ACC112 (cell line): ENCODE data around the gene BCAS1.

Source experiments
- H2AFZ ChIP-seq: fragments of 200-600 bp; sonication (generic); one replicate; pipeline ENCODE4 v1.6.0; 2017; ENCODE audit warnings: antibody characterized with exemption, low read length; ENCODE audit not compliant: unreplicated experiment
- H3K27ac ChIP-seq: fragments of 200-600 bp; sonication (generic); 2 replicates; pipeline ENCODE4 v1.5.1; 2014; ENCODE audit warnings: low read depth, mild to moderate bottlenecking, antibody characterized with exemption, low read length, moderate library complexity
- H3K27me3 ChIP-seq: fragments of 200-600 bp; sonication (generic); 2 replicates; pipeline ENCODE4 v1.6.1; 2014; ENCODE audit warnings: mild to moderate bottlenecking, antibody characterized with exemption, low read length, moderate library complexity, mixed read lengths; ENCODE audit not compliant: insufficient read depth
- H3K36me3 ChIP-seq: fragments of 200-600 bp; sonication (generic); 2 replicates; pipeline ENCODE4 v1.6.1; 2016; ENCODE audit warnings: mild to moderate bottlenecking, antibody characterized with exemption, low read length, moderate library complexity, mixed read lengths; ENCODE audit not compliant: insufficient read depth
- H3K4me1 ChIP-seq: fragments of 200-600 bp; sonication (generic); one replicate; pipeline ENCODE4 v1.6.1; 2016; ENCODE audit warnings: low read length, mixed read lengths; ENCODE audit not compliant: insufficient read depth, unreplicated experiment, control insufficient read depth
- H3K4me3 ChIP-seq: fragments of 200-600 bp; sonication (generic); 2 replicates; pipeline ENCODE4 v1.5.1; 2014; ENCODE audit warnings: mild to moderate bottlenecking, low read depth, low read length
- H3K79me2 ChIP-seq: fragments of 200-600 bp; sonication (generic); one replicate; pipeline ENCODE4 v1.6.0; 2016; ENCODE audit warnings: low read length; ENCODE audit not compliant: control insufficient read depth, unreplicated experiment, insufficient read depth

The BCAS1 gene

DNA sequence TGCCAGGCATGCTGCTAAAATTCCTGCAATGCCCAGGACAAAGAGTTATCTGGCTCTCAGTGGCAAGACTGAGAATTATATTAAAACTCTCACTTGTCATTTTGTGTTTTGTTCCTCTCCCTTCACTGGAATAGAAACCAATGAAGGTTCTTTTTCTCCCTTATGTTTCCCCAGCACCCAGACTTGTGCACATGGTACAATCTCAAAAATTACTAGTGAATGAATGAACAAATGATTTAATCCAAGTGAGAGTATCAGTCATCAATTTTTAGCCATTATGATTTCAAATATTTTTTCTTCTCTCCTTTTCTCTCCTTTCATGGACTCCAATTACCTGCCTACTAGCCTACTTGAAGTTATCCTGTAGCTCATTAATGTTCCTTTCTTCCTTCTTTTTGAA lies 70.1 kb downstream of the BCAS1 start:
- no peaks in the 10 kb centered on the region for H3K4me1 ChIP-seq
- no peaks in the 10 kb centered on the region for H3K79me2 ChIP-seq

GRCh38 chr20:53999077-53999476 lies 71.3 kb downstream of the BCAS1 start:
- no peaks in the 10 kb centered on the region for H3K36me3 ChIP-seq
- H2AFZ ChIP-seq: no peak overlapping the region
- no peaks in the 10 kb centered on the region for H3K4me1 ChIP-seq
- no peak overlapping the region for H3K27ac ChIP-seq
- H3K4me3 ChIP-seq: no peak overlapping the region
- H3K79me2 ChIP-seq: no peaks in the 10 kb centered on the region
- H3K27me3 ChIP-seq: peaks cover 19% of the 10 kb centered on the region; the same call in 1 of the 2 replicates

More for the DNA sequence above, 70.1 kb downstream of the BCAS1 start:
- no peak overlapping the region for H3K4me3 ChIP-seq
- no peaks in the 10 kb centered on the region for H3K36me3 ChIP-seq
- peaks cover 16% of the 10 kb centered on the region; the same call in 1 of the 2 replicates for H3K27me3 ChIP-seq
- no peak overlapping the region for H2AFZ ChIP-seq
- no peak overlapping the region for H3K27ac ChIP-seq

DNA sequence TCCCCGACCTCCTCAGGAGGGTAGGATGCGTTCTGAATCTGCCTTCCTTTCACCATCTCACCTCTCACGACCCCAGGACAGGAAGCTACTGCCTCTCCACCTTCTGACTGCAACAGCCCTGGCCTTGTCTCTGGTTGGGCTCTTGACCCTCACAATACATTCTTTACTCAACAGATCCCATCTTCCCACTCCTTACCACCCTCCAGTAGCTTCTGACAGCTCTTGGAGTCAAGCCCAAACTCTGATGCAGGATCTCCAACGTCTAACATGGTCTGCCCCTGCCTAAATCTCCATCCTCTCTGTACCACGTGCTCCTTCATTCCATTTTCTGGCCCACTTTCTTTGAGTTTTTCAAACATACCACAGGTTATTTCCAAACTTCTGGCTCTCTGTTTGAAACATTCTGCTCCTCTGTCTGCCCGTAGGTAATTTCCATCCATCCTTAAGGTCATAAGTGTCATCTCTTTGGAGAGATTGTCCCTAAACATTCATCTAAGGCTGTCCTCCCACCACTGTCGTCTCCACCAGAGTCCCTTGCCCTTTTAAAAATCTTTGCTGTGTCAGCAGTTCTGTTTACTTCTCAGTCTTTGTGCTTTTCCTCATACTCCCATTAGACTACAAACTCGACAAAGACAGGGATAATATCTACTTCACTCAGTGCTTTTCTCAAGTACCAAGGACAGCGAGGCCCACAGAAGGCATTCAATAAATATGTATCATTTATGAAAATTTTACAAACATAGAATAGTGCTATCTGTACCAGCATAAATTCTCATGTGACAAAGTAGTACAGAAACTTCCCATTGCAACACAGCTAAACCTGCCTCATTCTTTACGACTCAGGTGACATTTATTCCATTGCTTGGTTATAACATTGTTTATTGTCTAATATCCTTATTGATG lies 73.6 kb downstream of the BCAS1 start:
- no peak overlapping the region for H2AFZ ChIP-seq
- no peaks in the 10 kb centered on the region for H3K4me1 ChIP-seq
- peaks cover 32% of the 10 kb centered on the region for H3K27me3 ChIP-seq
- no peak overlapping the region for H3K27ac ChIP-seq
- H3K79me2 ChIP-seq: no peaks in the 10 kb centered on the region
- H3K4me3 ChIP-seq: no peak overlapping the region
- no peaks in the 10 kb centered on the region for H3K36me3 ChIP-seq

- Histone ChIP-seq H3K36me3 (no peaks in the 10 kb centered on the region), H3K27me3 (peaks cover 41% of the 10 kb centered on the region), H2AFZ (no peak overlapping the region), H3K27ac (no peak overlapping the region), H3K79me2 (no peaks in the 10 kb centered on the region), H3K4me1 (no peaks in the 10 kb centered on the region), H3K4me3 (no peak overlapping the region)
These were observed 74.4 kb downstream of the BCAS1 start for GRCh38 chr20:53995949-53996348.

DNA sequence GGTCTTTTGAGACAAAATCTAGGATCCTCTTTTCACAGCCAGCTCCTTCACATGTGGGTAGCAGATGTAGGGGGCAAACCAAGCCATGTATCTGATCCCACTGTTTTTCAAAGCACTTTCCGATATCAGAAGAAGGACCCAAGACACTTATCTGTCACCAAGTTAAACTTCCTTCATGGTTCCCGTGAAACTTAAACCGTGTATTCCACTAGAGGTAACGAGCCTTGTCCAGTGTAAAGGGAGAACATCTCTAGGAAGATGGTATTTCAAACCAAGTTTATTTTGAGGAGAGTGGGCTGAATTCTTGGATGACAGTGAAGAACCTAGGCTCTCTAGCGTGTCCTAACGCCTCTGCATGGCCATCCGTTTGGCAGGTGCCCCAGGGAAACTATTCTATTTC lies 76.3 kb downstream of the BCAS1 start:
- Histone ChIP-seq H3K36me3 (no peaks in the 10 kb centered on the region), H3K27me3 (peaks cover 56% of the 10 kb centered on the region), H3K27ac (no peak overlapping the region), H3K4me1 (no peaks in the 10 kb centered on the region), H3K79me2 (no peaks in the 10 kb centered on the region), H3K4me3 (no peak overlapping the region), H2AFZ (no peak overlapping the region)

- H3K27ac ChIP-seq: no peak overlapping the region
- no peaks in the 10 kb centered on the region for H3K36me3 ChIP-seq
- no peaks in the 10 kb centered on the region for H3K4me1 ChIP-seq
- peaks cover 62% of the 10 kb centered on the region for H3K27me3 ChIP-seq
- no peaks in the 10 kb centered on the region for H3K79me2 ChIP-seq
- no peak overlapping the region for H2AFZ ChIP-seq
- no peak overlapping the region for H3K4me3 ChIP-seq
These were observed 77.1 kb downstream of the BCAS1 start for GRCh38 chr20:53993310-53993709.

- H3K36me3 ChIP-seq: no peaks in the 10 kb centered on the region
- no peak overlapping the region for H2AFZ ChIP-seq
- H3K79me2 ChIP-seq: no peaks in the 10 kb centered on the region
- H3K4me3 ChIP-seq: no peak overlapping the region
- no peaks in the 10 kb centered on the region for H3K4me1 ChIP-seq
- H3K27ac ChIP-seq: no peak overlapping the region
- H3K27me3 ChIP-seq: peaks cover 64% of the 10 kb centered on the region
These were observed 79.5 kb downstream of the BCAS1 start for GRCh38 chr20:53990768-53991450.

GRCh38 chr20:53990003-53990402 lies 80.4 kb downstream of the BCAS1 start:
- no peaks in the 10 kb centered on the region for H3K4me1 ChIP-seq
- no peaks in the 10 kb centered on the region for H3K36me3 ChIP-seq
- no peaks in the 10 kb centered on the region for H3K79me2 ChIP-seq
- no peak overlapping the region for H3K27ac ChIP-seq
- H3K27me3 ChIP-seq: peaks cover 66% of the 10 kb centered on the region
- H2AFZ ChIP-seq: no peak overlapping the region
- no peak overlapping the region for H3K4me3 ChIP-seq

GRCh38 chr20:53989401-53989800 lies 81.0 kb downstream of the BCAS1 start:
- no peak overlapping the region for H2AFZ ChIP-seq
- H3K4me1 ChIP-seq: no peaks in the 10 kb centered on the region
- H3K4me3 ChIP-seq: no peak overlapping the region
- H3K36me3 ChIP-seq: no peaks in the 10 kb centered on the region
- H3K27me3 ChIP-seq: peaks cover 71% of the 10 kb centered on the region
- H3K27ac ChIP-seq: no peak overlapping the region
- no peaks in the 10 kb centered on the region for H3K79me2 ChIP-seq

GRCh38 chr20:53986037-53986650 lies 84.2 kb downstream of the BCAS1 start:
- H2AFZ ChIP-seq: no peak overlapping the region
- H3K4me3 ChIP-seq: no peak overlapping the region
- no peaks in the 10 kb centered on the region for H3K79me2 ChIP-seq
- peaks cover 54% of the 10 kb centered on the region for H3K27me3 ChIP-seq
- no peak overlapping the region for H3K27ac ChIP-seq
- H3K4me1 ChIP-seq: no peaks in the 10 kb centered on the region
- H3K36me3 ChIP-seq: no peaks in the 10 kb centered on the region
